Small intestine (tissue), 7 donors: ENCODE measurements around the gene ABCC1. TPM values are rescaled to one million over a fixed set of nuclear protein-coding genes. Genes with fewer than 3 reads are reported as not detected.

ENCODE experiments used
- DNase-seq, 2 donors: peaks; one replicate each; pipeline versions ENCODE4 v3.0.0 to v3.0.0-alpha.2; 2013
- FAIRE-seq: peaks from 2 replicates; lab custom pipeline; 2012; peaks lifted over from hg19 to GRCh38; lab: Jason Lieb, UNC
- H3K27ac ChIP-seq, 3 donors: one replicate each; pipeline ENCODE4 v1.5.1; 2013; ENCODE audit warnings: low read length in 2 of 3, mild to moderate bottlenecking in 2 of 3, control low read depth in 1 of 3, inconsistent platforms in 1 of 3, low read depth in 1 of 3, moderate library complexity in 1 of 3
- H3K27me3 ChIP-seq, 3 donors: one replicate each; pipeline ENCODE4 v1.6.1; 2013; ENCODE audit warnings: low read length in 3 of 3, inconsistent platforms in 1 of 3; ENCODE audit not compliant: control insufficient read depth in 3 of 3, insufficient read depth in 3 of 3
- H3K36me3 ChIP-seq, 3 donors: one replicate each; pipeline ENCODE4 v1.6.1; 2013; ENCODE audit warnings: low read length in 3 of 3, inconsistent platforms in 1 of 3, low read depth in 1 of 3, mild to moderate bottlenecking in 1 of 3, moderate library complexity in 1 of 3; ENCODE audit not compliant: control insufficient read depth in 3 of 3, insufficient read depth in 2 of 3
- H3K4me1 ChIP-seq, 3 donors: one replicate each; pipeline ENCODE4 v1.6.1; 2013; ENCODE audit warnings: low read length in 2 of 3, inconsistent platforms in 1 of 3, low read depth in 1 of 3, mild to moderate bottlenecking in 1 of 3, moderate library complexity in 1 of 3; ENCODE audit not compliant: control insufficient read depth in 3 of 3, insufficient read depth in 2 of 3
- H3K4me3 ChIP-seq, 3 donors: one replicate each; pipeline ENCODE4 v1.5.1; 2013; ENCODE audit warnings: low read length in 3 of 3, control low read depth in 1 of 3, inconsistent platforms in 1 of 3, low read depth in 1 of 3, mild to moderate bottlenecking in 1 of 3, moderate library complexity in 1 of 3
- H3K9me3 ChIP-seq, 2 donors: one replicate each; pipeline ENCODE4 v1.6.1; 2013; ENCODE audit warnings: low read depth in 1 of 2, low read length in 1 of 2; ENCODE audit not compliant: control insufficient read depth in 2 of 2, insufficient read depth in 1 of 2
- WGBS, 3 donors: extraction: QIAGEN DNeasy Blood & Tissue Kit; methylation state at CpG; one replicate each; pipeline ENCODE4 v1.1.7; 2013; 5-methylcytosine and 5-hydroxymethylcytosine counted together
- polyA plus RNA-seq, 4 donors: library from polyadenylated mRNA; stranded (reverse) in 3 of 4; unstranded in 1 of 4; fragments of 200-250 nt in 3 of 4; fragments of 120-200 nt in 1 of 4; gene quantifications; one replicate each; pipeline versions ENCODE4 v1.2.1 to v1.2.3, GENCODE V29; 2013
- donor health status: healthy with polysubstance abuse.
- donor health status: control.
- donor health status: control.
- donor health status: Bipolar disorder and iron deficiency.
- donor health status: healthy.

The ABCC1 gene
- polyA plus RNA-seq, 4 donors = 0.54 to 12.4 (median 4.1) TPM

DNA sequence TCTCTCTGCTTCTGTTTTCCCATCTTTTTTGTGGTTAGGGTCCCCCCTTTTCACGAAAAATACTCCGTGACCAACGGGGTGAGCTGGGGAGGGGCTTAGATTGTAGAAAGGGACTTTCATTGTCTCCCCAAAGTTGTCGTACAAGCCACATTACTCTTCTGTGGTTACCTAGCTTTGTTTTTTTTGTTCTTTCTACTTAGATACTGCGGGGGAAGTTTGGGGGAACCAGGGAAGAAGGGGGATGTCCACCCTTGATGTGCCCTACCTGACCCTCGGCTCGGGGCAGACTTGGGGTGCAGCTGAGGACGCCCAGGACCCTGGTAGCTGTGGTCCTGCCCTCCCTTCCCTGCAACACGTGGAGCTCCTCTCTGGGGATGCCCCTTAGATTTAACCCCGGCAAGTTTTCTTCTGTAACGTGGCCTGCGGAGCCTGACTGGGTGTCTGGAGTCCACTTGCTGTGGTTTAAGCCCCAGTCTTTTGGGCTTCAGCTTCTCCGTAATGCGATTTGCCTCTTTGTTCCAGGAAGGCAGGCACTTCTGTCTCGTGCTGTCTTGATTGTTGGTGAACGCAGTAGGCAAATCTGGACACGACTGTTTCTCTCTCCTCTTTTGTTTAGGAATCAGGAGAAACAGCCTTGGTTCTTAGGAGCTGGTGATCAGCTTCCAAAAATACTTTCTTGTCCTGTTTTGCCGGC is 892 bp downstream of the ABCC1 start:
- H3K4me3 ChIP-seq = peak overlapping the region; percentile 63 to 73 (median 69)
- DNase-seq (peak; percentile 36 to 42), FAIRE-seq (no peak)
- H3K4me1 ChIP-seq = peaks cover 0 to 15% (median 4%) of the 10 kb centered on the region in 3 donors
- peak overlapping the region in 2 of 3 donors; percentile 43 to 65 for H3K27ac ChIP-seq
- H3K36me3 ChIP-seq = peaks cover 0 to under 1% (median 0%) of the 10 kb centered on the region in 3 donors
- H3K9me3 ChIP-seq = no peaks in the 10 kb centered on the region
- H3K27me3 ChIP-seq = no peaks in the 10 kb centered on the region
- WGBS, 3 donors = 0 to 1% (median 0%) methylated on average over 18 of the region's 18 CpGs

DNA sequence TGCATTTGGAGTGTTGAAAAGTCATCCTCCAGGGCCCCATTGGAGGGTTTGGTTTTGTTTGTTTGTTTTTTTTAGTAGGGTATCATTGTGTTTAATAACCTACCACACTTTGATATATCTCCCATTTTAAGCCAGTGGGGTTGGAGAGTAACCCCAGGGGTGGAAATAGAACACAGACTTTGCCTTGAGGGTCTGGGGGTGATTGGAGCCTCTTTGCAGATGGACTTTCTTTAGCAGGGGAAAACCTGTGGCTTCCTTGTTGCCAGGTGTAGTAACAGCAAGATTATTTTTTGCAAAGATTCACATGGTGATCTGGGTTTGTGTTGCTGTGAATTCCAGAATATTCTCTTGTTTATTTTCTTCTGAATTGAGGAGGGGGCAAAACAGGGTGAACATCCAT is 1.5 kb downstream of the ABCC1 start:
- DNase-seq = no peak
- H3K4me3 ChIP-seq = peak overlapping the region in 2 of 3 donors; percentile 69 to 73
- no peaks in the 10 kb centered on the region for H3K9me3 ChIP-seq
- peaks cover 0 to 2% (median 0%) of the 10 kb centered on the region in 3 donors for H3K36me3 ChIP-seq
- FAIRE-seq = no peak
- peaks cover 0 to 15% (median 4%) of the 10 kb centered on the region in 3 donors for H3K4me1 ChIP-seq
- no peaks in the 10 kb centered on the region for H3K27me3 ChIP-seq
- peak overlapping the region in 1 of 3 donors; percentile 65 for H3K27ac ChIP-seq

DNA sequence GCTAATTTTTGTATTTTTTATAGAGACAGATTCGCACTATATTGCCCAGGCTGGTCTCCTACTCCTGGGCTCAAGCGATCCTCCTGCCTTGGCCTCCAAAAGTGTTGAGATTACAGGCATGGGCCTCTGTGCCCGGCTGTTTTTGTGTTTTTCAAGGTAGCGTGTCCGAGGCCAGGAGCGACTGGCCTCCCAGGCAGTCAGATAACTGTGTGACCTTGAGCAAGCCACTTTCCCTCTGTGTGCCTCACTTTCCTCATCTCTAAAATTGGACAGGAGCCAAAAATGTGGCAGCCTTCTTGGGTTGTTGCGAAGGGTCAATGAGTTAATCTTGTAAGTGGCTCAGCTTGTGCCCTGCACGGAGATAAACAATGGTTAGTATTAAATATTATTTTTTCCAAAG is 2.4 kb downstream of the ABCC1 start:
- H3K27ac ChIP-seq = no peak overlapping the region
- peaks cover 0 to 2% (median 0%) of the 10 kb centered on the region in 3 donors for H3K36me3 ChIP-seq
- H3K9me3 ChIP-seq = no peaks in the 10 kb centered on the region
- H3K4me1 ChIP-seq = peaks cover 0 to 17% (median 4%) of the 10 kb centered on the region in 3 donors
- WGBS, 3 donors = 78 to 83% (median 79%) methylated on average over 8 of the region's 8 CpGs
- no peak overlapping the region for H3K4me3 ChIP-seq
- DNase-seq (no peak), FAIRE-seq (no peak)
- no peaks in the 10 kb centered on the region for H3K27me3 ChIP-seq

GRCh38 chr16:15952265-15952711 is 2.9 kb downstream of the ABCC1 start:
- peaks cover 0 to 2% (median 0%) of the 10 kb centered on the region in 3 donors for H3K36me3 ChIP-seq
- peaks cover 0 to 17% (median 4%) of the 10 kb centered on the region in 3 donors for H3K4me1 ChIP-seq
- WGBS, 3 donors = 37 to 55% (median 42%) methylated on average over 5 of the region's 5 CpGs
- DNase-seq (no peak), FAIRE-seq (no peak)
- H3K9me3 ChIP-seq = no peaks in the 10 kb centered on the region
- peak overlapping the region in 1 of 3 donors; percentile 21 for H3K27ac ChIP-seq
- H3K4me3 ChIP-seq = no peak overlapping the region
- H3K27me3 ChIP-seq = no peaks in the 10 kb centered on the region

GRCh38 chr16:15953477-15953876 is 4.1 kb downstream of the ABCC1 start:
- Histone ChIP-seq H3K36me3 (peaks cover 0 to 2% (median 0%) of the 10 kb centered on the region in 3 donors), H3K4me1 (peaks cover 0 to 17% (median 4%) of the 10 kb centered on the region in 3 donors), H3K9me3 (no peaks in the 10 kb centered on the region), H3K4me3 (no peak overlapping the region), H3K27me3 (no peaks in the 10 kb centered on the region), H3K27ac (no peak overlapping the region)
- DNase-seq = no peak
- no peak for FAIRE-seq
- WGBS, 3 donors = 82 to 92% (median 92%) methylated on average over 8 of the region's 8 CpGs

- no peaks in the 10 kb centered on the region for H3K27me3 ChIP-seq
- H3K36me3 ChIP-seq = peaks cover 0 to 2% (median 0%) of the 10 kb centered on the region in 3 donors
- WGBS, 3 donors = 76 to 82% (median 81%) methylated on average over 17 of the region's 17 CpGs
- DNase-seq (no peak), FAIRE-seq (no peak)
- peaks cover 0 to 22% (median 0%) of the 10 kb centered on the region in 3 donors for H3K4me1 ChIP-seq
- no peak overlapping the region for H3K4me3 ChIP-seq
- H3K27ac ChIP-seq = no peak overlapping the region
- H3K9me3 ChIP-seq = no peaks in the 10 kb centered on the region
Observed at GRCh38 chr16:15953929-15954813, 4.8 kb downstream of the ABCC1 start.

GRCh38 chr16:15954814-15955151 is 5.4 kb downstream of the ABCC1 start:
- Histone ChIP-seq H3K4me3 (no peak overlapping the region), H3K9me3 (no peaks in the 10 kb centered on the region), H3K27ac (no peak overlapping the region), H3K36me3 (peaks cover 0 to 2% (median 0%) of the 10 kb centered on the region in 3 donors), H3K27me3 (no peaks in the 10 kb centered on the region), H3K4me1 (peaks cover 0 to 22% (median 0%) of the 10 kb centered on the region in 3 donors)
- no peak for FAIRE-seq
- 82 to 88% (median 86%) methylated on average over 11 of the region's 11 CpGs for WGBS, 3 donors
- no peak for DNase-seq

DNA sequence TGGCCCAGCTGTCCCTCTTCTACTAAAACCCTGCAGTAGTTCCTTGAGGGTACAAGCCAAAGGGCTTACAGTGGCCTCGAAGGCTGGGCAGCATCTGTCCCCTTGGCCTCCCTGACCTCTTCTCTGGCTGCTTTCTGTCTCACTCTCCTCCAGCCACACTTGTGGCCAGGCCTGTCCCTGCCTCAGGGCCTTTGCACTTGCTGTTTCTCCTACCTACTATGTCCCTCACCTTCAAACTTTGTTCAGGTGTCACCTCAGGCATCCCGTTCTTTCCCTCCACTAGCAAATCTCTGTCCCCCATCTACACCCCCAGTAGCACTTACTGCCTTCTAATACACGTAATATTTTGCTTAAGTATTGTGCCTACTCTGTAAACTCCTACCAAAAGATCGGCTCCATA is 6.0 kb downstream of the ABCC1 start:
- Histone ChIP-seq H3K9me3 (no peaks in the 10 kb centered on the region), H3K4me3 (no peak overlapping the region), H3K27ac (peak overlapping the region in 1 of 3 donors; percentile 25), H3K27me3 (no peaks in the 10 kb centered on the region), H3K4me1 (peaks cover 0 to 22% (median 0%) of the 10 kb centered on the region in 3 donors), H3K36me3 (peaks cover 0 to 2% (median 0%) of the 10 kb centered on the region in 3 donors)
- DNase-seq (no peak), FAIRE-seq (no peak)
- WGBS, 3 donors = 88 to 93% (median 92%) methylated on average over 4 of the region's 4 CpGs
